T-helper 2 cell (primary cell): Measurements from ENCODE around the gene IL36B.

ENCODE experiments used
- DNase-seq, 5 experiments: peaks; one replicate each; pipeline versions ENCODE4 v3.0.0 to v3.0.0-alpha.2; 2012 to 2022

The IL36B gene

DNA sequence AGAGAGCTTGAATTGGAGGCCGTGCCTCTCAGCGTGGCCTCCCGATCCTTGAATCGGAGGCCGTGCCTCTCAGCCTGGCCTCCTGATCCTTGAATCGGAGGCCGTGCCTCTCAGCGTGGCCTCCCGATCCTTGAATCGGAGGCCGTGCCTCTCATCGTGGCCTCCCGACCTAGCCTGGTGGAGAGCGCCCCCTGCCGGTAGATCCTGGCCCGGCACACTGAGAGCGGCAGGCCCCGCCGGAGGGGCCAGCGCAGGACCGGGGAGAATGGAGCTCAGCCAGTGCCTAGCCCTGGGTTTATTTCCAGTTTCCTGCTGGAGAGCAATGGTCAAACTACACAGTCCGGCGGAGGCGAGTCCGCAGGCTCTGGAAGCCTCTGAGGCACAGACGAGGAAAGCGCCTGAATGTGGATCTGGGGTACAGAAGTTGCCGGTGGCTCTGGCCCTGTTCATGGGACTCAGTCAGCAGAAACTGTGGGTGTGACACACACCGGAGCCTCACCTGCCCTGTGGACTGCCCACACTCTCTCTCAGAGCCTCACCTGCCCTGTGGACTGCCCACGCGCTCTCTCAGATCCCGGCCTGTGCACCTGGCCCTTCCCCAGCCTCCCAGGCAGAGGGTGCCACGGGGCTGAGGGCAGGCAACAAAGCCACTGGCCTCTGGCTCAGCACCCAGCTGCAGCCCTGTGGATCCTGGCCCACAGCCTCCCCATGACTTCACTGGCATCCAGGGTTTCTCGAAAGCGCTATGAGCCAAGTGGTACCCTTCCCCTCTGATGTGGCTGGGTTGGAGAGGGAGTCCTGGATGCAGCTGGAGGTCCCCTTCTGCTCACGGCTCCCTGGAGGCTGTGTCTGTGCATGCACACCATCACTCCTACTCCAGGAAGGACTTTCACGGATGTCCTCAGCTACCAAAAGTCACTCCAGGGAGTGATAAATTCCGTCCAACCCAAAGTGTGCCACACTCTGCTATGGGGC is 1.5 kb downstream of the IL36B start:
- no peak for DNase-seq

DNA sequence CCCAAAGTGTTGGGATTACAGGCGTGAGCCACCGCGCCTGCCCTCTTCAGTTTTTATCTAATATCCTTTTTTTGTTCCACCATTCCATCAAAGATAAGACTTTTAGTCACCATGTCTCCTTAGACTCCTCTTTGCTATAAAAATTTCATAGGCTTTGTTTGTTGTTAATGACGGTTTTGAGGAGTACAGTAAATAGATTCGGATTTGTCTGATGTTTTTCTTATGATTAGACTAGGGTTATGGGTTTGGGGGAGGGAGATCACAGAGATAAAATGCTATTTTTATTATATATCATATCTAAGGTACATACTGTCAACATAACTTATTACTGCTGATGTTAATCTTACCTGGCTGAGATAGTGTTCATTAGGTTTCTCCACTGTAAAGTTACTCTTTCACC is 6.2 kb downstream of the IL36B start:
- DNase-seq = no peak

DNA sequence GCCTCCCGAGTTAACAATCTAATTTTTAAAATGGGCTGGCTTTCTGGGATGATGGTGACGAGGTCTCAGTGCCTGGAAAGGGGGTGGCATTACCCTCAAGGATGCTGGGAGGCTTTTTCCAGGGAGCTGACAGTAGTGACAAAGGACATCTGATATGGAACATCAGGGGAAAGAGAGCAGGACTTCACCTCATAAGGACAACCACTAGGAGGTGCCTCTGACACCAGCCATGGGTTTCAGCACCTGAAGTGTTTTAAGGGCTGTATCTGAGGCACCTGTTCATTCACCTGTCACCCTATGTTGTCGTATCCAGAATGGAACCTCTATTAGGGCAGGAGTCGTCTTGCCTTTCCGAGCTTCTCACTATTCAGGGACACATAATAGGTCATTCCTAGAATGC is 10.8 kb downstream of the IL36B start:
- no peak for DNase-seq

DNA sequence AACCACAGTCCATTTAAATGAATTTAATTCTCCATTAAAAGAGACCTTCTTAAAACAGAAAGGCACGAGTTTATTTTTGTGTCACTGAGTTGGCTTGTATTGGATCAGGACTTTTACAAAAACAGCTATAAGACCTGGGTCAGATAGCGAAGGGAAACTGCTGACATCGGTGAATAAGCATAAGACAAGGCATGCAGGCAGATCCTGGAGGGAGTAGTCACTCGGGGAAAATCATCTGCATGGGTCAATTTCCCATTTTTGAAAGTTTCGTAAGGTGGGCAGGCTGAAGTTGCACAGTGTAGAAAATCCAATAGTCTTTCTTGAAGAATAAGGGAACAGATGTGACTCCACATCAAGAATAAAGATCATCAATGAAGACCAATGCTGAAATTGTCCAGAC is 12.9 kb downstream of the IL36B start:
- DNase-seq = no peak

DNA sequence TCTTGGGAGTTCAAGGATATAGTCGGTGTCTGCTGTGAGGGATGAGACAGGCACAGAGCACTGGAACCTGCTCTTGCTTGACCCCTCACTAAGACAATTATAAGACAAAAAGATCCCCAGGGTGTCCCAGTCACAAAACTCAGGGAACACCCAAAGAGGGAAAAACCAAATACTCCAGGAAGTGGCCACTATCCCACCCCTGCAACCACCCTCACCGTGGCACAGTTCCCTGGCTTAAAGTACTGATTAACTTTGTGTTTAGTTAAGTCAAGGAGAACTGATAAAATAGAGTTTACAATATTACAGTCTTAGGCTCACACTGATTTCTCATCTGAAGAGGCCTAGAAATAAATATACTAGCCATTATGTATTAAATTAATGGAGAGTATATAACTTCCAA is 13.5 kb downstream of the IL36B start:
- DNase-seq = no peak

DNA sequence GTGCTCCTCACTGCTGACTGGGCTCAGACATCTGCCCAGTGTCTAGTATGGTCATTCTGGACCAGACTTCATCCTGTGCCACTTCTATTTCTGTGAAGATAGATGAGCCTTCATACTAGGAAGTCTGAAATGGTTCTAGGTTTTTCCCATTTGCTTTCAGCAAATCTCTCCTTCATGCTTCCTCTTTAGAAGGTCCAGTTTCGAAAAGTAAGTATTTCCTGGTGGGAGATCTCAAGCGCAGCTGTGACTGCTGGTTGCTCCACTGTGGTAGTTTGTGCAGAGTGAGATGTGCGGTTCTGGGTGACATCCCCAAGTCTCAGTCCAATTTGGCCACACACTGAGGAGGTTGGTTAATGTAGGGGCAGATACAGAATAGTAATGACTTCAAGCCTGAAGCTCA is 14.4 kb downstream of the IL36B start:
- DNase-seq = no peak

DNA sequence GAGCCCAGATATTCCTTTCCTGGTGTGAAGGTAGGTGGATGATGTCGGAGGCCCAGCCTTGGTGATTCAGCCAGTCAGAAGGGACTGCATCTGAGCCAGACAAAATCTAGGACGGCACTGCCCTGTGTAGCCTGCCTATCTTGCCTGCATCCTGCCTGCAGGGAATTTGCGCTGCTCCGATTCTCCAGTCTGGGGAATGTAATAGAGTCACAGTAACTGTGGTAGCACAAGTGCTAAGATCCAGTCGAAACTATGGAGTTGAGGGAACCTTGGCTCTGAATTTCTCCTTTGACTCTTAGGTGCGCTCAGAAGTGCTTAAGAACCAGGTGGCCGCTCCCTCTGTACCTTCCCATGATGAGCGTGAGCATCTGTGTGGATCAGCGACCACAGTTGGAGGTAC is 15.9 kb downstream of the IL36B start:
- no peak for DNase-seq

DNA sequence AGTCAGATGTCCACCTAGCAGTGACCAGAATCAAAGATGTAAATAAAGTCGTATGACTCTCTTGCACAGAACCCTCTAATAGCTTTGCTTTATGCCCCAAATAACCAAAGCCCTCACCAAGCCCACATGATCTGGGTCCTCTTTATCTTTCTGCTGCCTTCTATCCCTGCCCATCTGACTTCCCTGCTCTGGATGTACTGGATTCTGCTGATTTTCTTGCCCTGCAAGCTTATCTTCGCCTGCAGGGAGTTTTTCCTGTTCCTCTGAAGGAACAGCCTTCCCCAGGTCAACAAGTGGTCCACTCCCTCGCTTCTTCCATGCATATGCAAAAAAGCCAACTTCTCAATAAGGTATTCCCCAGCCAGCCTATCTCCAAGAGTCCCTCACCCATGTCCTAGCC is 18.7 kb downstream of the IL36B start:
- no peak for DNase-seq

DNA sequence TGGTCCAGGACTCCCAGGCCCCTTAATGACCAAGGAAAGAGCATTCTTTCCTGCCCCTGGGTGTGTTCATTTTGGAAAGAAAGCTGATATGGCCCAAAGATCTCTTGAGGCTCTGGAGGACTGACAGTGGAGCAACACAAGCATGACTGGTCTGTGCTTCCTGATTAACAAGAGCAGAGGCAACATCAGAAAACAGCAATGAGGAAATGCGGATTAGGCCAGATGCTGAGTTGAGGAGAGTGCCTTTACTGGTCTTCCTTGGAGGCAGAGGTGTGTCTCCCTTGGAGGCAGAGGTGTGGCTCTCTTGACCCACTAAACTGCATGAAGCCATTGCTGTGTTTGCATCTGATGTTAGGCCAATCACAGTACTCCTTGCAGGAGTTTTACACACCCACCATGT is 19.9 kb downstream of the IL36B start:
- DNase-seq = no peak

DNA sequence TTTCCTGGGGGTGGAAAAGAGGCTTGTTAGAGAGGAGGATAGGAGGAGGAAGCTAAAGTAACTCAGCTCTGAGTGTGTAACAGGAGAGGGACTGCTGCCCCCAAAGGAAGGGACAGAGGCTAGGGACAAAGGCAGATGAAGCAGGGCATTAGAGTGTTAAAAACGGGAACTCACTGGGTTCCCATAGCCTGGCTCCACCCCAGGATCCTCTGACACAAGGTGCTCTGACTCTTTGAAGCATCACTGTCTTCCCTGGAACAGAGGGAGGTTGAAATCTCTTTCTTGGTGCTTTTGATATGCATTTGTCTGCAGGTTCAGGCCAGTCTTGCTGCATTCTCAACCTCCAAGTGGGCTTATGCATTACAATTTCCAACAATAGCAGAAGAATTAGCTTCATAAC is 24.6 kb downstream of the IL36B start:
- DNase-seq = no peak

DNA sequence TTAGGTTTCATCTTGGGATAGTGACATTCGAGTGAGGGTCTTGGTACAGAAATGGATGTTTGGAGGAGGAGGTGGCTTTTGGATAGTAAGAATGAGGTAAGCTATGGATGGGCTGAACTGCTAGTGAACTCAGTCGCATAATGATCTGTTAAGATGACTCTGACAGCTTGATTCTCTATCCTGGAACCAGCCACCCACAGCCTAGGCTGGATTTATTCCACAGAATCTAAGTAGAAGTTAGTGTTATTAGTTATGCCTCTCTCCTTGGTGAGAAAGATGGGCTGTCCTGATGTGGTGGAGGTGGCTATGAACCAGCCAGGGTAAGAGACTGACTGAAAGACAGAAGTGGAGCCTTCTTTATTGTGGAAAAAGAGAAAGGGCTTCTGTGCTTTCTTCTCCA is 25.0 kb downstream of the IL36B start:
- no peak for DNase-seq

DNA sequence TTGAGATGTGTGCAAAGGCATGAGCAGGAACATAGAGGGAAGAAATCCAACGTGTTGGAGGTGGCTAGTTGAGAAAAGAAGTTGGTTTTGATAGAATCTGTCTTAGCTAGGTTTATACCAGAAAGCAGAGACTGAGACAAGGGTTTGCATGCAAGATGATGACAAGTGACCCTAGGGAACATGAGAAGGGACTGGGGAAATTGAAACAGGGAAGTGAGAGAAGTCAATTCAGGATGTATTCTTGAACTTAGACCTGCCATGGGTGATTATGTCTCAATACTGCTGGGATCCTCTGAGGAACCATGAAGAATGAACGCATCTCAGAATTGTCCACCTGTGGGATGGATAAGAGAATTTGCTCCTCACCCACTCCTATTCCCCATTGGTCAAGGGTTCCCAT is 26.9 kb downstream of the IL36B start:
- DNase-seq = no peak

DNA sequence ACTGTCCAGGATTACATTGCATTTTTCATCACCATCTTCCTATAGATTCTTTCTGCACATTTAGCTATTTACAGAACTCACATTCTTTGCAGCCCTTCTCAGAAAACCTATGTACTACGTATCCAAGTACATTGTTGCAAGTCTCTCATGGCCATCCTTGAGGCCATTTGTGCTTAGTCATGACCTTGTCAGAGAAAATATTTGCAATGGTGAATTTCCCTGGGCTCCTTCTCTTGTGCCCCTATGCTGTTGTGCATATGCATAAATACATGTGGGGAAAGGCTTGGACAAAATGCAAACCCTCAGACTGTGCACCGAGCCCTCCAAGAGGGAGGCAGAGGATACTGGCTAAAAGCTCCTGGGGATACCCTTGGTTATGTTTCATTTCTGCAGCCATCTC is 27.9 kb downstream of the IL36B start:
- DNase-seq = no peak

DNA sequence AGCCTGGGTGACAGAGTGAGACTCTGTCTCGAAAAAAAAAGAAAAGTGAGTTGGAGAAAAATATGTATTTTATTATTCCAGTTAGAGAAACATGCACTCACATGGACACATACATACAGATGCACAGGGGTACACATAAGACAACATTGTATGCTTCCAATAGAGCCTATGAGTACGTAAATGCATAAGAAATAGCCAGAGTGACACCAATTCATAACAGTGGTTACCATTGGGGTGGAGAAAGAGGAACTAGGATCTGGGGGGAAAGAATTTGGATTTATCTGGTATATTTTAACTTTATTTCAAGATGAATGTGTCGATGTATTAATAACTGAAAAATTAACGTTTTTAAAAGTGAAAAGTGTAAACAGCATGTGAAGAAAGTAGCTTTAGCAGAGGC is 31.4 kb downstream of the IL36B start:
- no peak for DNase-seq

DNA sequence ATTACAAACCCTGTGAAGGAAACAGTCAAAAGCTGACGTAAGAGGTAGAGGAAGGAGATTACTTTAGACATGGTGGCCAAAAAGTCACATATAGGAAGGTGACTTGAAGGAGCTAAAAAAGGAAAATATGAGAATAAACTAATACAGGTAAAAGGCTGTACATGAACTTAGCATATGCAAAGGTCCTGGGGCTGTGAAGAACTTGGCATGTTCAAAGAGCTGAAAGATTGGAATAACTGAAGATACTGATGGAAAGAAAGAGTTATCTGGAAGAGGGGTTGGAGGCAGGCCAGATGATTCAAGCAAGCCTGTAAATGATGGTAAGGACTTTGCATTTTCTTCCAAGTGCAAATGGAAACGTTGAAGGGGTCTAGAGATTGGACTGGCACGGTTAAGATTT is 34.2 kb downstream of the IL36B start:
- DNase-seq = no peak

DNA sequence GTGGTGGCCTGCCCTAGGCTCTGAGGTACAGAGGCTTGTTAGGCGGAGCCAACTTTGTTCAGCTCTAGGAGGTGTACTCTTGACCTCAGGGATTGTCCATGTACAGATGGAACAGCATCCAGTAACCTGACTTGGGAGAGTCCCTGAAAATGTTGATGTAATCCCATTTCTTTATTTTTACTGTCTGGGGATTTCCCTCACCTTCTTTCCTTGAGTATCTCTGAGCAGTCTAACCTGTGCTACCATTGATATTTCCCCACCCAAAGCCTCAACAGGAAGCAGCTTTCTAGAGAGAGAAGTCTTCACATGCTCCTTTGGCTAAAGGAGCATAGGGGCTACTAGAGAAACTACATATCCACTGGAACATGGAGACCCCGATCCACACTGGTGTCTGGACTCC is 37.0 kb downstream of the IL36B start:
- no peak for DNase-seq

DNA sequence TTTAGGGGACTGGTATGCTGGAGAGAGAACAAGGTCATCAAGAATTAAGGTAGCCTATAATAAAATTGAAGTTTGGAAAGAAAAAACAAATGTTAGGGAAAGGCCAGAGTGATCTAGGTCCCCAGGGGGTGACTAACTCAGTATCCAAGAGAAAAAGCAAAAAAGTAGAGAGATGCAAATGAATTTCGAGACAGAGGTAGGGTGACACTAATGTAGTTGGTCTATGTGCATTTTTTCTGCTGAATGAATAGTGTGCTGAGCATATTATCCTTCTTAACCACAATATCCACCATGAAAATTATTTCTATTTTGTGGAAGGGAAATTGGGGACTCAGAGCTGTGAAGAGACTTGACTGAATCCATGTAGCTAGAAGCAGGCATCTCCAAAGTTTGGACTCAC is 37.6 kb downstream of the IL36B start:
- DNase-seq = no peak

DNA sequence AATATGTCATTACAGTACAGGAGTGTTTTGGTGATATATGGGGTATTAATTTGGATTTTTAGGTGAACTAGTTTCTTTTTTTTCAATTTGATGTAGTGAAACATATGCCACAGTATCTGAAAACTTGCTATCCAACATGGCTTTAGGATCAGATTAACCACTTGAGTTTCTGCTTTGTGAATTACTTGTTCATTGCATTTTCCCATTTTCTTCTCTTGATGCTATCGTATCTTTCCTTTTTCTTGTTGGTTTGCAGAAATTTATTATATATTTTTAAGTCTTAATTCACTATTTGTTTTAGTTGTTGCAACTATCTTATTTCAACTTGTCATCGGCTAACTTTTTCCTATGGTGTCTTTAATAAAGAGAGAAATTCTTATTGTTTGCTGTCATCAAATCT is 38.6 kb downstream of the IL36B start:
- DNase-seq = no peak

DNA sequence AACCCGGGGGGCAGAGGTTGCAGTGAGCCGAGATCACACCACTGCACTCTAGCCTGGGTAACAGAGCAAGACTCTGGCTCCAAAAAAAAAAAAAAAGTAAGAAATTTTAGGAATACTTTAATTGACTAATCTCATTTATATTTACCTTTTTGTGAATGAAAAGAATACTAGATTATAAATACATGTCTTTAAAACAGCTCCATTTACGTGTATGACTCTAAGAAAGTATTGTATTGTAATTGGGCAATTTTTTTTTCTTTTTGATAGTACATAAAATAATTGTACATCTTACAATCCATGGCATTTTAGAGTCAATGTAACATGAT is 39.4 kb downstream of the IL36B start:
- no peak for DNase-seq

DNA sequence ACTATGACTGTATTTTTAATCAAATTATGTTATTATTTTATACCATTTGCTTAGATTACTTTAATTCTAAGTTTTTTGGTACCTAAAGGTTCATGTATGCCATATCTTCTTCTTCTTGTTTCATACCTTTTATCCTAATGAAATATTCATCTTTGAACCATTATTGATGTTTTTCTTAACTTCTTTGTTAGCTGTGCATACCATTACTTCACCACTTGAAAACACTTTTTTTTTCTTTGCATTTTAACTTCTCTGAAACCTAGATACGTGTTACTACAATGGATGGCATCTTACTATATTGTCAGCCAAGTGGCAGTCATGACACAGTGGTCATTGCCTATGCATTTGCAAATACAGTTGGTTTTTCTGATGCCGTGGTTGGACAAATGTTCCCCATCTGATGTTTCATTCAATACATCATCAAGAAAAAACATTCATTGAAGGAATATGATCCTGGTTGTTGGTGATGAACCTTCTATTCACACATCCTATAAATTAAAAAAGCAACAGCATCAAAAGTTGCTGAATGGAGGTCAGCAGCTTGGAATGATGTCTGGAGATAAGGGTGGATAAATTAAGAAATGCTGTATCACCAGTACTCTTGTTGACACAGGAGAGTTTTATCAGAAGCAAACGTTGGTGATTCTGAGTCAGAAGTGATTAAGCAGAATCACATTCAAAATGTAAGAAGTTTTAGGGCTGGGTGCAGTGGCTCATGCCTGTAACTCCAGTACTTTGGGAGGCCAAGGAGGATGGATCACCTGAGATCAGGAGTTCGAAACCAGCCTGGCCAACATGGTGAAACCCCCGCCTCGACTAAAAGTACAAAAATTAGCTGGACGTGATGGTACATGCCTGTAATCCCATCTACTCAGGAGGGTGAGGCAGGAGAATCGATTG is 40.0 kb downstream of the IL36B start:
- no peak for DNase-seq

DNA sequence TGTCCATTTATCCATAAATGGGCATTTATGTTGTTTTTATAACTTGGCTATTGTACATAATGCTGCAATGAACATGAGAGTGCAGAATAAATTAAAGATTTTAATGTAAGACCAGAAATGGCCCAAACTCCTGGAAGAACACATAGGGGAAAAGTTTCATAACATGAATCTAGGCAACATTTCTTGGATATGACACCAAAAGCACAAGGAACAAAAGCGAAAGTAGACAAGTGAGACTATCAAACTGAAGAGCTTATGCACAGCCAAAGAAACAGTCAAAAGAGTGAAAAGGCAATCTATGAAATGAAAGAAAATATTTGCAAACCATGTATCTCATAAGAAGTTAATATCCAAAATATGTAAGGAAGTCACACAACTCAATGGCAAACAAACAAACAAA is 41.6 kb downstream of the IL36B start:
- DNase-seq = no peak

DNA sequence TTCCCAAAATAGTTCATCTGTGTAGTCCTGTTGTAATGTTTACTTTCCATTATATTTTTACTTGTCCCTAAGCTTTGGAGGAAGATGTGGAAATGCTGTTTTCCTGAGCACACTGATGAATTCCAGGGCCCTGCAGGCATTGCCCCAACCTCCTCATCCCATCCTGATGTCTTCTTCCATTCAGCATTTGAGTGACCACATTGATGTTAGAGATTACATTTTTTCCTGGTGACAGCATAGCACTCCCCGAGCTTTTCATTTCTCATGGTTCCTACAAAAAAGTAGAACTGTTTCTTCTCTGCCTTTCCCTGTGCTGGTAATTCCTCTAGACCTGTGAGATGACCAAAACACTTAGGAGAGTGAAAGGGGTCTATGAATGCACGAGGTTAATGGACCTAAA is 42.6 kb downstream of the IL36B start:
- DNase-seq = no peak

DNA sequence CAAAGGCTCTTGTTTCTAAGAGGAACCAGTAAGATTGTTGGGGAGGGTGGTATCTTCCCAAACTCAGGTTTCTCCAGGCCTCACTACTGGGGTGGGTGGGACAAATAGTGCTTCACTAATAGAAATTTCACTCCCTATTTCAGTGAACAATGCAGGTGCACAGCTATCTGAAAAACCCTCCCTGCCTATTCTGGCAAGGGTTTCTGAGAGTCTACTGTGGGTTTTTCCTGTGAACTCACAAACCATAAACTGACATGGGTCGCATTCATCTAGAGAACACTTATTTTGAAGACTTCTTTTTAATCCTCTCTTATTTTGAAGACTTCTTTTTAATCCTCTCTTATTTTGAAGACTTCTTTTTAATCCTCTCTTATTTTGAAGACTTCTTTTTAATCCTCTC is 43.0 kb downstream of the IL36B start:
- DNase-seq = peak in 1 of 5 experiments; percentile 34

DNA sequence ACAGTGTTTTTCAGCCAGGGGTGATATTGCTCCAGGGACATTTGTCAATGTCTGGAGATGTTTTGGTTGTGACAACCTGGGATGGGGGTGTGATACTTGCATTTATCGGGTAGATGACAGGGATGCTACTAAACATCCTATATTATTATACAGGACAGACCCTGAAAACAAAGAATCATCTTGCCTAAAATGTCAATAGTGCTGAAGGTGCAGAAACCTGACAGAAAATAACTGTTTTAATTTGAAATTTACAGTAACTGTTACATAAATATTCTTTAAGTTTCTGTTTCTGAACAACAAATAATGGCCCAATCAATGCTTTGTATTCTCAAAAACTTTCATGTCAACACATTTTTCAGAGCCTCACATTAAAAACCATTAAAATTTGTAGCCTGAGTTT is 45.4 kb downstream of the IL36B start:
- no peak for DNase-seq
